ENCODE measurements around the gene BCAS3.

DNA sequence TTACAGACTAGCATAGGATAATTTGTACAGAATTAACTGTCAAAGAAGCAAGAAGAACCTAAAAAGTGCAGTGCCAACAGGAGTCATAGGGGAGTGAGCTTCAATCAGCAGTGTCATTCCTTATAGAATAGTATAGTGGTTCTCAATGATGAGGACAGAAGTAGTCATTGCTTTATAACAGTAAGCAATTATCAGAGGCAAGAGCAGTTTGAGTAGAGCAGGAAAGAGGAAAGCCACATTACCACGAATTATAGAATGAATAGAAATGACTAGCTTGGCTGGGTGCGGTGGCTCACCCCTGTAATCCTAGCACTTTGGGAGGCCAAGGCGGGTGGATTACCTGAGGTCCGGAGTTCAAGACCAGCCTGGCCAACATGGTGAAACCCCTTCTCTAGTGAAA is 512.3 kb downstream of the BCAS3 start:
- TF ChIP-seq, protein P1, sequence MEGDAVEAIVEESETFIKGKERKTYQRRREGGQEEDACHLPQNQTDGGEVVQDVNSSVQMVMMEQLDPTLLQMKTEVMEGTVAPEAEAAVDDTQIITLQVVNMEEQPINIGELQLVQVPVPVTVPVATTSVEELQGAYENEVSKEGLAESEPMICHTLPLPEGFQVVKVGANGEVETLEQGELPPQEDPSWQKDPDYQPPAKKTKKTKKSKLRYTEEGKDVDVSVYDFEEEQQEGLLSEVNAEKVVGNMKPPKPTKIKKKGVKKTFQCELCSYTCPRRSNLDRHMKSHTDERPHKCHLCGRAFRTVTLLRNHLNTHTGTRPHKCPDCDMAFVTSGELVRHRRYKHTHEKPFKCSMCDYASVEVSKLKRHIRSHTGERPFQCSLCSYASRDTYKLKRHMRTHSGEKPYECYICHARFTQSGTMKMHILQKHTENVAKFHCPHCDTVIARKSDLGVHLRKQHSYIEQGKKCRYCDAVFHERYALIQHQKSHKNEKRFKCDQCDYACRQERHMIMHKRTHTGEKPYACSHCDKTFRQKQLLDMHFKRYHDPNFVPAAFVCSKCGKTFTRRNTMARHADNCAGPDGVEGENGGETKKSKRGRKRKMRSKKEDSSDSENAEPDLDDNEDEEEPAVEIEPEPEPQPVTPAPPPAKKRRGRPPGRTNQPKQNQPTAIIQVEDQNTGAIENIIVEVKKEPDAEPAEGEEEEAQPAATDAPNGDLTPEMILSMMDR (IDR thresholded peaks at IDR 0.05): no peak
- no peak for TF ChIP-seq POLR2A (IDR thresholded peaks at IDR 0.05)

Data from lower leg skin (tissue), 3 donors.